Brain microvascular endothelial cell (primary cell): Measurements from ENCODE around the gene ZNRF1.
"Not testable (repeated sequence)": the region's sequence is repeated elsewhere in the genome, so short reads cannot be mapped to it uniquely, and the experiment has no call there.

Experiments used
- DNase-seq: peaks from one replicate; pipeline ENCODE4 v3.0.0-alpha.2; 2020
- H3K27ac ChIP-seq: fragments of 250-450 bp; sonication (Bioruptor Pico); 2 replicates; pipeline ENCODE4 v1.5.1; 2020; ENCODE audit warnings: mild to moderate bottlenecking, moderate library complexity
- H3K27me3 ChIP-seq: fragments of 250-450 bp; sonication (Bioruptor Pico); replicated peaks from 2 replicates; pipeline ENCODE4 v1.5.1; 2020; ENCODE audit warnings: mild to moderate bottlenecking
- H3K36me3 ChIP-seq: fragments of 250-450 bp; sonication (Bioruptor Pico); replicated peaks from 2 replicates; pipeline ENCODE4 v1.5.1; 2020; ENCODE audit warnings: mild to moderate bottlenecking
- H3K4me3 ChIP-seq: 2 replicates; pipeline ENCODE4 v1.5.1; 2011; ENCODE audit warnings: low read depth, mild to moderate bottlenecking, control low read depth, low read length, moderate library complexity
- CTCF ChIP-seq: IDR thresholded peaks from 2 replicates; pipeline ENCODE4 v1.5.1; 2011; ENCODE audit warnings: low read depth, mild to moderate bottlenecking, moderate library complexity, low read length, control low read depth, inconsistent platforms; ENCODE audit errors: missing control alignments
- in situ Hi-C: cut with HindIII; loops from 2 replicates; pipeline ENCODE4 v1.10.0; 2017; ENCODE audit warnings: low sequenced_read_pairs, low pct_ligation_motif_present

Gene ZNRF1

GRCh38 chr16:75025761-75026160 lies 26.9 kb downstream of the ZNRF1 start:
- peak overlapping the region; percentile 85 for H3K27ac ChIP-seq

GRCh38 chr16:75026239-75026891 lies 27.5 kb downstream of the ZNRF1 start:
- peak overlapping the region; percentile 85 for H3K27ac ChIP-seq
- H3K36me3 ChIP-seq, in situ Hi-C loops, H3K27me3 ChIP-seq, H3K4me3 ChIP-seq: not testable (repeated sequence)
- DNase-seq: peak; percentile 65

More at GRCh38 chr16:75025761-75026160, 26.9 kb downstream of the ZNRF1 start:
- Histone ChIP-seq H3K36me3 (no peaks in the 10 kb centered on the region), H3K4me3 (no peak overlapping the region), H3K27me3 (no peaks in the 10 kb centered on the region)
- in situ Hi-C loops: no loop called here
- peak; percentile 49 for DNase-seq
- no peak for TF ChIP-seq CTCF

GRCh38 chr16:75026892-75027391 lies 28.1 kb downstream of the ZNRF1 start:
- Histone ChIP-seq H3K4me3 (no peak overlapping the region), H3K36me3 (no peaks in the 10 kb centered on the region), H3K27ac (peak overlapping the region; percentile 85), H3K27me3 (no peaks in the 10 kb centered on the region)
- in situ Hi-C loops: no loop called here
- TF ChIP-seq CTCF: no peak
- peak; percentile 33 for DNase-seq

GRCh38 chr16:75027520-75028300 lies 28.9 kb downstream of the ZNRF1 start:
- Histone ChIP-seq H3K27ac (peak overlapping the region; percentile 85), H3K4me3 (no peak overlapping the region), H3K36me3 (no peaks in the 10 kb centered on the region), H3K27me3 (no peaks in the 10 kb centered on the region)
- DNase-seq: no peak
- no peak for TF ChIP-seq CTCF
- in situ Hi-C loops: no loop called here

- in situ Hi-C loops: no loop called here
- DNase-seq: no peak
- Histone ChIP-seq H3K36me3 (no peaks in the 10 kb centered on the region), H3K27ac (peak overlapping the region; percentile 85), H3K27me3 (no peaks in the 10 kb centered on the region), H3K4me3 (no peak overlapping the region)
- TF ChIP-seq CTCF: no peak
Observed at GRCh38 chr16:75028544-75029135, 29.8 kb downstream of the ZNRF1 start.

- peak overlapping the region; percentile 74 for H3K27ac ChIP-seq
- TF ChIP-seq CTCF: no peak
- no peaks in the 10 kb centered on the region for H3K27me3 ChIP-seq
- in situ Hi-C loops: no loop called here
- no peaks in the 10 kb centered on the region for H3K36me3 ChIP-seq
- DNase-seq: peak; percentile 56
- no peak overlapping the region for H3K4me3 ChIP-seq
Observed at GRCh38 chr16:75029854-75030253, 31.0 kb downstream of the ZNRF1 start.
